K562 (cell line): ENCODE measurements around the gene SMARCD2. TPM values are rescaled to one million over a fixed set of nuclear protein-coding genes. Genes with fewer than 3 reads are reported as not detected.

Source experiments
- EWSR1 ChIP-seq: fragments of 450-650 bp; IDR thresholded peaks from 2 replicates; pipeline ENCODE4 v1.6.1; 2018; ENCODE audit warnings: borderline replicate concordance, mild to moderate bottlenecking, low read depth, moderate library complexity; ENCODE audit not compliant: partially characterized antibody
- KAT8 ChIP-seq: fragments of 450-650 bp; IDR thresholded peaks from 2 replicates; pipeline ENCODE4 v1.6.1; 2016; ENCODE audit warnings: low read depth, mild to moderate bottlenecking
- KHSRP ChIP-seq: fragments of 450-650 bp; IDR thresholded peaks from 2 replicates; pipeline ENCODE4 v1.6.1; 2017
- MYC ChIP-seq, 2 experiments: fragments of 250-450 bp in 1 of 2; sonication (Bioruptor Pico) in 1 of 2; IDR thresholded peaks; 2 replicates each; pipeline versions ENCODE4 v1.5.1 to v1.6.1; 2012 to 2021; ENCODE audit warnings: low read depth in 2 of 2, borderline replicate concordance in 1 of 2, improper control_type of control experiment in 1 of 2, low read length in 1 of 2, mild to moderate bottlenecking in 1 of 2, moderate library complexity in 1 of 2
- NCOA6 ChIP-seq: fragments of 450-650 bp; IDR thresholded peaks from 2 replicates; pipeline ENCODE4 v1.6.1; 2017; ENCODE audit warnings: mild to moderate bottlenecking
- PCBP1 ChIP-seq: fragments of 200-400 bp; formaldehyde crosslinking; IDR thresholded peaks from 2 replicates; pipeline ENCODE4 v1.6.1; 2018; ENCODE audit warnings: mild to moderate bottlenecking, low read depth, low read length; ENCODE audit not compliant: poor library complexity, severe bottlenecking
- PYGO2 ChIP-seq: fragments of 450-650 bp; IDR thresholded peaks from 2 replicates; pipeline ENCODE4 v1.6.1; 2016; ENCODE audit warnings: mild to moderate bottlenecking, missing genetic modification characterization, moderate library complexity, missing compliant biosample characterization
- STAG1 ChIP-seq: sonication (generic); formaldehyde crosslinking; IDR thresholded peaks from 2 replicates; pipeline ENCODE4 v1.5.0; 2020; ENCODE audit warnings: missing genetic modification reagents, borderline replicate concordance
- TEAD1 ChIP-seq, 2 experiments: fragments of 450-650 bp in 1 of 2; sonication (generic) in 1 of 2; formaldehyde crosslinking; IDR thresholded peaks; 2 replicates each; pipeline versions ENCODE4 v1.4.0 to v1.8.0; 2020 to 2022; ENCODE audit warnings: mild to moderate bottlenecking in 2 of 2, missing genetic modification reagents in 1 of 2
- polyA plus RNA-seq, 8 experiments: library from polyadenylated mRNA; depleted of rRNA in 4 of 8; stranded (reverse) in 5 of 8; unstranded in 3 of 8; fragments of >200 nt; fragmentation: Nextera tagmentation in 2 of 8; fragmentation: Illumina TruSeq in 1 of 8; extraction: Ambion mirVana in 2 of 8; extraction: Trizol in 1 of 8; gene quantifications; 2 replicates each; pipeline versions ENCODE4 v1.2.1 to v1.2.3, GENCODE V29; 2011 to 2014; ENCODE audit warnings: inconsistent platforms in 1 of 8, missing spikeins in 1 of 8
- total RNA-seq, 7 experiments: library from RNA; depleted of rRNA in 6 of 7; stranded (reverse); fragments of >200 nt in 6 of 7; fragmentation: Illumina TruSeq in 2 of 7; extraction: Trizol in 2 of 7; gene quantifications; 2 replicates each; pipeline versions ENCODE4 v1.2.1 to v1.2.3, GENCODE V29; 2011 to 2021; ENCODE audit warnings: low replicate concordance in 1 of 7
- TF ChIP-seq, protein P1 (sequence below), 2 experiments: fragments of 450-650 bp; IDR thresholded peaks; 2 replicates each; pipeline ENCODE4 v1.6.1; 2018; ENCODE audit warnings: mild to moderate bottlenecking in 2 of 2, low read depth in 1 of 2; ENCODE audit not compliant: partially characterized antibody in 2 of 2
- TF ChIP-seq, protein P2 (sequence below): sonication (generic); formaldehyde crosslinking; IDR thresholded peaks from 2 replicates; pipeline ENCODE4 v1.8.1; 2022; ENCODE audit warnings: missing genetic modification reagents
- TF ChIP-seq, protein P3 (sequence below): sonication (generic); formaldehyde crosslinking; IDR thresholded peaks from 2 replicates; pipeline ENCODE4 v1.8.0; 2022; ENCODE audit warnings: mild to moderate bottlenecking, missing genetic modification reagents
- TF ChIP-seq, protein P4 (sequence below): fragments of 250-450 bp; sonication (Bioruptor Pico); IDR thresholded peaks from 2 replicates; pipeline ENCODE4 v1.6.1; 2021; ENCODE audit warnings: mild to moderate bottlenecking
- TF ChIP-seq, protein P5 (sequence below): sonication (generic); formaldehyde crosslinking; IDR thresholded peaks from 2 replicates; pipeline ENCODE4 v1.8.0; 2022; ENCODE audit warnings: mild to moderate bottlenecking, missing genetic modification reagents

SMARCD2 gene
- total and polyA plus RNA-seq, 9 of the 15 experiments (the other 6 are each of a cell fraction or from before 2014, with no cell fraction given): 1.7 to 114 (median 90.3) TPM

DNA sequence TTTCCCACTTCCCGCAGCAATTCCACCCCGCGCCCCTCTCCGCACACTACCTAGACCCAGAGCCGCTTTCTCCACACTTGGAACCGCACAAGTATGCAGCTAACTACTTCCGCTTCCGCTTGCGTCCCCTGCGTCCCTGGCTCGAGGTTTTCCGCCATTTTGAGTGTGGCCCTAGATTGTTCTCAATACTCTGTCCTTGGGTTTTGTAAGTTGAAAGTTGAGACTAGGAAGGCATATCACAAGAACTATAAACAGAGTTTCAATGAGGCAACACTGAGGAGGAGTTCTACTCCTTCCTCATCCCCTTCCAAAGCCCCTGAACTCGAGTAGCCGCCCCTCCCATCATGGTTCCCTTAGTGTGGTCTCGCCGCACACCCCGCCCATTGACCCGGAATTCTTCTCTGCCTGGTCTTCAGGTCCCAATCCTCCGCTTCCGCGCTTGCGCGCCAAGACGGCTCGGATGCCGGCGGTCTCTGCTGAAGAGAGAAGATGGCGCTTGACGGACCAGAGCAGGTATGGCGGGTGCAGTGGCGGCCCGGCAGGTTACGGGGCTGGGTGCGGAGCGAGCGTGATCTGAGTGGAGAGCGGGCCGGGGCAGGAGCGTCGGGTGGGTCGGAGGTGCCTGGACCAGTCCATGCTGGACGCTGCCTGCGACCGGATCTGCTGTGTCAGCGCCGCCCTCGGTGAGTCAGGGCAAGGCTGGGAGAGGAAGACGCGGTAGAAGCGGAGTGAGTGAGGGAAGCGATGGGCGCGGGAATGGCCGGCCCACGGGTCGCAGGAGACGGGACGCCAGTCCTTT, 15.3 kb downstream of the SMARCD2 start, which contains the start of the genes FTSJ3 and PSMC5 (continued):
- no peak for TF ChIP-seq KAT8
- peak; percentile 86 for TF ChIP-seq NCOA6
- TF ChIP-seq MYC (IDR thresholded peaks at IDR 0.05; ENCODE audit: low read depth, low read length): peak; percentile 62
- peak; percentile 84; the same call in 1 of the 2 replicates for TF ChIP-seq MYC (CRISPR knock-in tag; IDR thresholded peaks at IDR 0.05; ENCODE audit: borderline replicate concordance, low read depth)
- TF ChIP-seq, protein P1, sequence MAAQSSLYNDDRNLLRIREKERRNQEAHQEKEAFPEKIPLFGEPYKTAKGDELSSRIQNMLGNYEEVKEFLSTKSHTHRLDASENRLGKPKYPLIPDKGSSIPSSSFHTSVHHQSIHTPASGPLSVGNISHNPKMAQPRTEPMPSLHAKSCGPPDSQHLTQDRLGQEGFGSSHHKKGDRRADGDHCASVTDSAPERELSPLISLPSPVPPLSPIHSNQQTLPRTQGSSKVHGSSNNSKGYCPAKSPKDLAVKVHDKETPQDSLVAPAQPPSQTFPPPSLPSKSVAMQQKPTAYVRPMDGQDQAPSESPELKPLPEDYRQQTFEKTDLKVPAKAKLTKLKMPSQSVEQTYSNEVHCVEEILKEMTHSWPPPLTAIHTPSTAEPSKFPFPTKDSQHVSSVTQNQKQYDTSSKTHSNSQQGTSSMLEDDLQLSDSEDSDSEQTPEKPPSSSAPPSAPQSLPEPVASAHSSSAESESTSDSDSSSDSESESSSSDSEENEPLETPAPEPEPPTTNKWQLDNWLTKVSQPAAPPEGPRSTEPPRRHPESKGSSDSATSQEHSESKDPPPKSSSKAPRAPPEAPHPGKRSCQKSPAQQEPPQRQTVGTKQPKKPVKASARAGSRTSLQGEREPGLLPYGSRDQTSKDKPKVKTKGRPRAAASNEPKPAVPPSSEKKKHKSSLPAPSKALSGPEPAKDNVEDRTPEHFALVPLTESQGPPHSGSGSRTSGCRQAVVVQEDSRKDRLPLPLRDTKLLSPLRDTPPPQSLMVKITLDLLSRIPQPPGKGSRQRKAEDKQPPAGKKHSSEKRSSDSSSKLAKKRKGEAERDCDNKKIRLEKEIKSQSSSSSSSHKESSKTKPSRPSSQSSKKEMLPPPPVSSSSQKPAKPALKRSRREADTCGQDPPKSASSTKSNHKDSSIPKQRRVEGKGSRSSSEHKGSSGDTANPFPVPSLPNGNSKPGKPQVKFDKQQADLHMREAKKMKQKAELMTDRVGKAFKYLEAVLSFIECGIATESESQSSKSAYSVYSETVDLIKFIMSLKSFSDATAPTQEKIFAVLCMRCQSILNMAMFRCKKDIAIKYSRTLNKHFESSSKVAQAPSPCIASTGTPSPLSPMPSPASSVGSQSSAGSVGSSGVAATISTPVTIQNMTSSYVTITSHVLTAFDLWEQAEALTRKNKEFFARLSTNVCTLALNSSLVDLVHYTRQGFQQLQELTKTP (IDR thresholded peaks at IDR 0.05; ENCODE audit: low read depth in 1 of 2, partially characterized antibody in 2 of 2): peak in 1 of 2 experiments; percentile 45
- TF ChIP-seq, protein P2, sequence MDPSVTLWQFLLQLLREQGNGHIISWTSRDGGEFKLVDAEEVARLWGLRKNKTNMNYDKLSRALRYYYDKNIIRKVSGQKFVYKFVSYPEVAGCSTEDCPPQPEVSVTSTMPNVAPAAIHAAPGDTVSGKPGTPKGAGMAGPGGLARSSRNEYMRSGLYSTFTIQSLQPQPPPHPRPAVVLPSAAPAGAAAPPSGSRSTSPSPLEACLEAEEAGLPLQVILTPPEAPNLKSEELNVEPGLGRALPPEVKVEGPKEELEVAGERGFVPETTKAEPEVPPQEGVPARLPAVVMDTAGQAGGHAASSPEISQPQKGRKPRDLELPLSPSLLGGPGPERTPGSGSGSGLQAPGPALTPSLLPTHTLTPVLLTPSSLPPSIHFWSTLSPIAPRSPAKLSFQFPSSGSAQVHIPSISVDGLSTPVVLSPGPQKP (CRISPR knock-in tag): no peak
- TF ChIP-seq, protein P3, sequence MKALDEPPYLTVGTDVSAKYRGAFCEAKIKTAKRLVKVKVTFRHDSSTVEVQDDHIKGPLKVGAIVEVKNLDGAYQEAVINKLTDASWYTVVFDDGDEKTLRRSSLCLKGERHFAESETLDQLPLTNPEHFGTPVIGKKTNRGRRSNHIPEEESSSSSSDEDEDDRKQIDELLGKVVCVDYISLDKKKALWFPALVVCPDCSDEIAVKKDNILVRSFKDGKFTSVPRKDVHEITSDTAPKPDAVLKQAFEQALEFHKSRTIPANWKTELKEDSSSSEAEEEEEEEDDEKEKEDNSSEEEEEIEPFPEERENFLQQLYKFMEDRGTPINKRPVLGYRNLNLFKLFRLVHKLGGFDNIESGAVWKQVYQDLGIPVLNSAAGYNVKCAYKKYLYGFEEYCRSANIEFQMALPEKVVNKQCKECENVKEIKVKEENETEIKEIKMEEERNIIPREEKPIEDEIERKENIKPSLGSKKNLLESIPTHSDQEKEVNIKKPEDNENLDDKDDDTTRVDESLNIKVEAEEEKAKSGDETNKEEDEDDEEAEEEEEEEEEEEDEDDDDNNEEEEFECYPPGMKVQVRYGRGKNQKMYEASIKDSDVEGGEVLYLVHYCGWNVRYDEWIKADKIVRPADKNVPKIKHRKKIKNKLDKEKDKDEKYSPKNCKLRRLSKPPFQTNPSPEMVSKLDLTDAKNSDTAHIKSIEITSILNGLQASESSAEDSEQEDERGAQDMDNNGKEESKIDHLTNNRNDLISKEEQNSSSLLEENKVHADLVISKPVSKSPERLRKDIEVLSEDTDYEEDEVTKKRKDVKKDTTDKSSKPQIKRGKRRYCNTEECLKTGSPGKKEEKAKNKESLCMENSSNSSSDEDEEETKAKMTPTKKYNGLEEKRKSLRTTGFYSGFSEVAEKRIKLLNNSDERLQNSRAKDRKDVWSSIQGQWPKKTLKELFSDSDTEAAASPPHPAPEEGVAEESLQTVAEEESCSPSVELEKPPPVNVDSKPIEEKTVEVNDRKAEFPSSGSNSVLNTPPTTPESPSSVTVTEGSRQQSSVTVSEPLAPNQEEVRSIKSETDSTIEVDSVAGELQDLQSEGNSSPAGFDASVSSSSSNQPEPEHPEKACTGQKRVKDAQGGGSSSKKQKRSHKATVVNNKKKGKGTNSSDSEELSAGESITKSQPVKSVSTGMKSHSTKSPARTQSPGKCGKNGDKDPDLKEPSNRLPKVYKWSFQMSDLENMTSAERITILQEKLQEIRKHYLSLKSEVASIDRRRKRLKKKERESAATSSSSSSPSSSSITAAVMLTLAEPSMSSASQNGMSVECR (CRISPR knock-in tag): peak; percentile 69
- TF ChIP-seq, protein P4, sequence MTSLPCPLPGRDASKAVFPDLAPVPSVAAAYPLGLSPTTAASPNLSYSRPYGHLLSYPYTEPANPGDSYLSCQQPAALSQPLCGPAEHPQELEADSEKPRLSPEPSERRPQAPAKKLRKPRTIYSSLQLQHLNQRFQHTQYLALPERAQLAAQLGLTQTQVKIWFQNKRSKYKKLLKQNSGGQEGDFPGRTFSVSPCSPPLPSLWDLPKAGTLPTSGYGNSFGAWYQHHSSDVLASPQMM (CRISPR knock-in tag): no peak
- TF ChIP-seq PYGO2 (tag): no peak
- TF ChIP-seq PCBP1: peak; percentile 74
- no peak for TF ChIP-seq EWSR1
- TF ChIP-seq STAG1 (CRISPR knock-in tag): no peak
- TF ChIP-seq, protein P5, sequence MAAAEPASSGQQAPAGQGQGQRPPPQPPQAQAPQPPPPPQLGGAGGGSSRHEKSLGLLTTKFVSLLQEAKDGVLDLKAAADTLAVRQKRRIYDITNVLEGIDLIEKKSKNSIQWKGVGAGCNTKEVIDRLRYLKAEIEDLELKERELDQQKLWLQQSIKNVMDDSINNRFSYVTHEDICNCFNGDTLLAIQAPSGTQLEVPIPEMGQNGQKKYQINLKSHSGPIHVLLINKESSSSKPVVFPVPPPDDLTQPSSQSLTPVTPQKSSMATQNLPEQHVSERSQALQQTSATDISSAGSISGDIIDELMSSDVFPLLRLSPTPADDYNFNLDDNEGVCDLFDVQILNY (CRISPR knock-in tag): peak; percentile 78; the same call in 1 of the 2 replicates
- peak in 1 of 2 experiments; percentile 75; a peak in 1 of 4 replicates for TF ChIP-seq TEAD1 (CRISPR knock-in tag; IDR thresholded peaks at IDR 0.05)
- TF ChIP-seq KHSRP: no peak
